Fibroblast of skin of scalp (primary cell): Measurements from ENCODE around the gene AGT.
A peak's percentile ranks its signal among the peaks of the same experiment; 100 is the strongest.
"Not testable (repeated sequence)": the region's sequence is repeated elsewhere in the genome, so short reads cannot be mapped to it uniquely, and the experiment has no call there.

ENCODE experiments used
- DNase-seq: peaks from one replicate; pipeline ENCODE4 v3.0.0-alpha.2; 2013

The AGT gene

GRCh38 chr1:230706887-230707731 is 6.8 kb downstream of the AGT start:
- no peak for DNase-seq

- no peak for DNase-seq
Observed at GRCh38 chr1:230706020-230706699, 7.8 kb downstream of the AGT start.

- no peak for DNase-seq
Observed at GRCh38 chr1:230705289-230706019, 8.5 kb downstream of the AGT start.

- no peak for DNase-seq
Observed at GRCh38 chr1:230704830-230705229, 9.1 kb downstream of the AGT start.

- DNase-seq: no peak
Observed at GRCh38 chr1:230703679-230704385, 10.1 kb downstream of the AGT start.

GRCh38 chr1:230702934-230703678 is 10.8 kb downstream of the AGT start:
- DNase-seq: no peak

- no peak for DNase-seq
Observed at GRCh38 chr1:230701895-230702768, 11.8 kb downstream of the AGT start.

GRCh38 chr1:230701434-230701833 is 12.5 kb downstream of the AGT start:
- no peak for DNase-seq

- no peak for DNase-seq
Observed at GRCh38 chr1:230700132-230700531, 13.8 kb downstream of the AGT start.

- DNase-seq: no peak
Observed at GRCh38 chr1:230699716-230700115, 14.2 kb downstream of the AGT start.

GRCh38 chr1:230698964-230699363 is 15.0 kb downstream of the AGT start:
- not testable (repeated sequence) for DNase-seq

GRCh38 chr1:230698130-230698529 is 15.8 kb downstream of the AGT start:
- no peak for DNase-seq

GRCh38 chr1:230696722-230697437 is 17.0 kb downstream of the AGT start:
- peak; percentile 60 for DNase-seq

- DNase-seq: no peak
Observed at GRCh38 chr1:230696218-230696617, 17.7 kb downstream of the AGT start.

- no peak for DNase-seq
Observed at GRCh38 chr1:230694991-230695390, 18.9 kb downstream of the AGT start.

- DNase-seq: no peak
Observed at GRCh38 chr1:230694464-230694863, 19.5 kb downstream of the AGT start.

GRCh38 chr1:230693777-230694176 is 20.1 kb downstream of the AGT start:
- no peak for DNase-seq

GRCh38 chr1:230693221-230693620 is 20.7 kb downstream of the AGT start:
- DNase-seq: no peak

- DNase-seq: no peak
Observed at GRCh38 chr1:230691615-230692014, 22.3 kb downstream of the AGT start.

- peak; percentile 28 for DNase-seq
Observed at GRCh38 chr1:230690101-230690500, 23.8 kb downstream of the AGT start.
